HL-60 (cell line): Measurements from ENCODE around the gene ASIP.

ENCODE experiments used
- DNase-seq, 2 experiments: peaks; one replicate each; pipeline ENCODE4 v3.0.0-alpha.2; 2010 to 2020; ENCODE audit warnings: low read depth in 1 of 2, low spot score in 1 of 2
- H3K27ac ChIP-seq: fragments of 250-450 bp; sonication (Bioruptor Pico); replicated peaks from 2 replicates; pipeline ENCODE4 v1.5.1; 2020; ENCODE audit warnings: mild to moderate bottlenecking, moderate library complexity
- H3K27me3 ChIP-seq: fragments of 250-450 bp; sonication (Bioruptor Pico); 2 replicates; pipeline ENCODE4 v1.5.1; 2021; ENCODE audit warnings: mild to moderate bottlenecking, moderate library complexity; ENCODE audit not compliant: insufficient read depth, poor library complexity, severe bottlenecking
- H3K4me3 ChIP-seq: replicated peaks from 2 replicates; pipeline ENCODE4 v1.5.1; 2011; ENCODE audit warnings: mild to moderate bottlenecking, control low read depth, low read length; ENCODE audit not compliant: insufficient read depth
- CTCF ChIP-seq: IDR thresholded peaks from one replicate; pipeline ENCODE4 v1.5.1; 2011; ENCODE audit warnings: low read length, control low read depth, inconsistent platforms; ENCODE audit not compliant: insufficient read depth
- GABPA ChIP-seq: IDR thresholded peaks from 2 replicates; pipeline ENCODE4 v1.6.1; 2012; ENCODE audit warnings: low read depth
- POLR2AphosphoS5 ChIP-seq: IDR thresholded peaks from 2 replicates; pipeline ENCODE4 v1.6.1; 2012; ENCODE audit warnings: low read depth
- REST ChIP-seq: IDR thresholded peaks from 2 replicates; pipeline ENCODE4 v1.6.1; 2012; ENCODE audit warnings: low read depth; ENCODE audit not compliant: insufficient replicate concordance
- SPI1 ChIP-seq: IDR thresholded peaks from 2 replicates; pipeline ENCODE4 v1.6.1; 2012; ENCODE audit warnings: low read depth, mild to moderate bottlenecking, borderline replicate concordance

ASIP gene

GRCh38 chr20:34292496-34292895, 51.3 kb downstream of the ASIP start:
- no peak overlapping the region for H3K27ac ChIP-seq
- TF ChIP-seq CTCF (no peak), REST (no peak), GABPA (no peak), SPI1 (no peak), POLR2AphosphoS5 (no peak)
- DNase-seq: no peak

GRCh38 chr20:34293119-34293518, 51.9 kb downstream of the ASIP start:
- TF ChIP-seq REST (no peak), POLR2AphosphoS5 (no peak), CTCF (no peak), GABPA (no peak), SPI1 (no peak)
- no peak overlapping the region for H3K27ac ChIP-seq
- H3K27me3 ChIP-seq: no peaks in the 10 kb centered on the region
- DNase-seq: no peak
- no peak overlapping the region for H3K4me3 ChIP-seq

More at GRCh38 chr20:34292496-34292895, 51.3 kb downstream of the ASIP start:
- no peak overlapping the region for H3K4me3 ChIP-seq
- no peaks in the 10 kb centered on the region for H3K27me3 ChIP-seq

- TF ChIP-seq POLR2AphosphoS5 (no peak), SPI1 (no peak), CTCF (no peak), GABPA (no peak), REST (no peak)
- DNase-seq: no peak
- Histone ChIP-seq H3K27me3 (no peaks in the 10 kb centered on the region), H3K4me3 (no peak overlapping the region), H3K27ac (no peak overlapping the region)
Measured at GRCh38 chr20:34293589-34293988, 52.4 kb downstream of the ASIP start.
